Thoracic aorta (tissue), 2 donors: ENCODE data around the gene MAP3K5. TPM values are rescaled to one million over a fixed set of nuclear protein-coding genes. Genes with fewer than 3 reads are reported as not detected.

Experiments used
- ATAC-seq: fragments of 150-250 bp; one replicate; pipeline ENCODE4 v1.8.0; 2017; ENCODE audit warnings: low read depth; ENCODE audit not compliant: insufficient number of reproducible peaks, low FRiP score
- DNase-seq: peaks from one replicate; pipeline ENCODE4 v3.0.0-alpha.2; 2020; ENCODE audit warnings: low spot score
- H3K27ac ChIP-seq, 2 donors: fragments of 200-600 bp; sonication (generic); 1 replicate in 1 of 2; 2 replicates in 1 of 2; pipeline ENCODE4 v1.5.1; 2016; ENCODE audit warnings: mild to moderate bottlenecking in 2 of 2, moderate library complexity in 2 of 2
- H3K27me3 ChIP-seq: fragments of 200-600 bp; sonication (generic); replicated peaks from 2 replicates; pipeline ENCODE4 v1.6.0; 2016; ENCODE audit warnings: mild to moderate bottlenecking; ENCODE audit not compliant: insufficient read depth
- H3K36me3 ChIP-seq: fragments of 200-600 bp; sonication (generic); one replicate; pipeline ENCODE4 v1.5.1; 2016
- H3K4me1 ChIP-seq, 2 donors: fragments of 200-600 bp; sonication (generic); 1 replicate in 1 of 2; 2 replicates in 1 of 2; pipeline versions ENCODE4 v1.5.1 to v1.6.0; 2016; ENCODE audit warnings: low read depth in 2 of 2, mild to moderate bottlenecking in 1 of 2; ENCODE audit not compliant: control insufficient read depth in 1 of 2
- H3K4me3 ChIP-seq: fragments of 200-600 bp; sonication (generic); 2 replicates; pipeline ENCODE4 v1.5.1; 2016; ENCODE audit warnings: mild to moderate bottlenecking
- H3K9me3 ChIP-seq: fragments of 200-600 bp; sonication (generic); 2 replicates; pipeline ENCODE4 v1.5.1; 2016
- CTCF ChIP-seq: fragments of 200-600 bp; sonication (generic); IDR thresholded peaks from one replicate; pipeline ENCODE4 v1.5.1; 2019; ENCODE audit warnings: antibody characterized with exemption
- total RNA-seq, 2 donors: library from RNA; depleted of rRNA; stranded (reverse); fragments of >200 nt; gene quantifications; one replicate each; pipeline versions ENCODE4 v1.1.0 to v1.2.3, GENCODE V29; 2016

The MAP3K5 gene
- total RNA-seq, 2 donors from 2014 or later = 73.6 to 101 TPM

DNA sequence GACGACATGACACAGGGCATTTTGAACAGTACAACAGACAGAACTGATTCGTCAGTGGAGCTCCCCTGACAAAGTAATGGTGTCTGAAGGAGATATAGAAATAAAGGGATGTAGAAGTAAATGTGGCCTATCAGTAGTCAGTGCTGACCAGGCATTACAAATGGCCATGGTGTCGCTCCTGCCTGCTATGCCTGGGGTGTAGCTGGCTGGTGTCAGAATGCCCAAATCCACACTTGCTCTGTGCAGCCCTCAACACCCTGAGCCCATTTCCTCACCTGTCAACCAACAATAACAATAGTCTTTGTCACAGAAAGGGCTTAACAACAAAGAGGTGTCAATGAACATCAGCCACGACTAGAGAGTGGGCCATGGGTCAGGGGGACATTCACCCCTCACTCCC, 53.2 kb downstream of the MAP3K5 start:
- no peak overlapping the region for H3K4me3 ChIP-seq
- no peaks in the 10 kb centered on the region for H3K9me3 ChIP-seq
- H3K36me3 ChIP-seq = no peaks in the 10 kb centered on the region
- ATAC-seq = no peak
- peaks cover 38 to 82% of the 10 kb centered on the region in 2 donors for H3K4me1 ChIP-seq
- H3K27me3 ChIP-seq = no peaks in the 10 kb centered on the region
- DNase-seq = no peak
- peak overlapping the region; percentile 73 to 80 for H3K27ac ChIP-seq
- TF ChIP-seq CTCF = no peak

DNA sequence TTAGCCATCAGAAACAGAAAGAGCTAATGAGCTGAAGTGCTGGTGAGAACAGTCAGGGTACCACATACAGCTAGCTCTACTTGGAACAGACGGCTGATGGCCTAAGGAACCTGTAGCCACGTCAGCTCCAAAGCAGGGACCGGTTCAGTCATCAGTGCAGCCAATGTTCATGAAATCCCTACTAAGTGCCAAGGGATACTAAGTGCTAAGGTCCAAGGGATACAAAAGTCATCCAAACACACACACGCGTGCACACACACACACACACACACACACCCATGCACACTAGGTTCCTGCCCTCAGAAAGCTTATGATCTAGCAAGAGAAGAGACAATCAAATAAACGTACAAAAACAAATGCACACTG, 53.6 kb downstream of the MAP3K5 start:
- Histone ChIP-seq H3K27ac (peak overlapping the region; percentile 73 to 80), H3K27me3 (no peaks in the 10 kb centered on the region), H3K4me3 (no peak overlapping the region), H3K9me3 (no peaks in the 10 kb centered on the region), H3K36me3 (no peaks in the 10 kb centered on the region), H3K4me1 (peaks cover 38 to 81% of the 10 kb centered on the region in 2 donors)
- DNase-seq (no peak), ATAC-seq (no peak)
- no peak for TF ChIP-seq CTCF

DNA sequence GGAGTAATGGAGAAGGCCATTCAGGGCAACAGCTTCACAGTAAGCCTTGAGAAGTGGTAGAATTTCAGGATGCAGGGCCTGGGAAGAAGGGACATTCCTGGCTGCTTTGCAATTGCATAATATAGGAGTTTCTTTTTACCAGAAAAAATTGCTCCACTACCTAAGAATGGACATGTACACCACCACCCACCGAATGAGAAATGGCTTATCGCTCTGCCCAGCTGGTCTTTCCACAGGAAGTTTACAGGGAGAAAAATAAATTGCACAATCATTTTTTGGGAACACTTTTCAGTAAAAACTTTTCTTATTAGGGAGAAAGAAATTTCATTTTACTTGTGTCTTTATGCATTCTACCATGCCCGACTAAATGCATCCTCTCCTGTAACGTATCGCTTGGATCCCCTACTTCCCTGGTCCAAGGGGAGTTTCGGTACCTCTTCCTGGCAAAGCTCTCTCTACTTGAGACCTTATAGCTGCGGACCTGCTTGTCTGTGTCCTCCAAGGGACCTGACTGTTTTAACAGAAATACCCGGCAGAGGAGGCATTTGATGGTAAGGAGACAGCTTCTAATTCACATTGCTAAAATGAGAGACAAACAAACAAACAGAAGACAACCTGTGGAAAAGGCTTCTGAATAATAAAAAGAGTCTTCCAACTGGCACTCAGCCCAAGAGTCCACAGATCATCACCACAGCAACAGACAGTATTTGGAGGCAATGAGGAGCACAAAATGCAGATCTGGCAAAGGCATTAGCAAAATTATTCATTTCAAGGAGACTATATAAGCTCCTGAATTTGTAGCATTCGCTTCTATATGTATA, 54.2 kb downstream of the MAP3K5 start:
- TF ChIP-seq CTCF = no peak
- Histone ChIP-seq H3K27ac (peak overlapping the region; percentile 73 to 80), H3K4me3 (peak overlapping the region; percentile 54), H3K9me3 (no peaks in the 10 kb centered on the region), H3K27me3 (no peaks in the 10 kb centered on the region), H3K4me1 (peaks cover 38 to 85% of the 10 kb centered on the region in 2 donors), H3K36me3 (no peaks in the 10 kb centered on the region)
- ATAC-seq (peak; percentile 68), DNase-seq (no peak)

GRCh38 chr6:136737374-136737844, 54.9 kb downstream of the MAP3K5 start:
- Histone ChIP-seq H3K9me3 (no peaks in the 10 kb centered on the region), H3K36me3 (no peaks in the 10 kb centered on the region), H3K4me1 (peaks cover 38 to 92% of the 10 kb centered on the region in 2 donors), H3K27ac (peak overlapping the region; percentile 73 to 80), H3K4me3 (peak overlapping the region; percentile 54), H3K27me3 (no peaks in the 10 kb centered on the region)
- no peak for DNase-seq
- no peak for ATAC-seq
- no peak for TF ChIP-seq CTCF

- H3K4me1 ChIP-seq = peaks cover 37 to 89% of the 10 kb centered on the region in 2 donors
- H3K4me3 ChIP-seq = no peak overlapping the region
- DNase-seq (no peak), ATAC-seq (no peak)
- peak overlapping the region; percentile 66 to 73 for H3K27ac ChIP-seq
- no peak for TF ChIP-seq CTCF
- H3K27me3 ChIP-seq = no peaks in the 10 kb centered on the region
- H3K9me3 ChIP-seq = no peaks in the 10 kb centered on the region
- no peaks in the 10 kb centered on the region for H3K36me3 ChIP-seq
These were observed 55.9 kb downstream of the MAP3K5 start for GRCh38 chr6:136736281-136736960.
